Stimulated activated CD8-positive, alpha-beta memory T cell treated with anti-CD3 and anti-CD28 coated beads, Interleukin-15, amount 100 ng/mL, for 48 hours (primary cell): ENCODE results near the gene BAG1.

ENCODE experiments used
- DNase-seq, 2 donors: peaks; one replicate each; pipeline ENCODE4 v3.0.0-alpha.2; 2020; ENCODE audit warnings: low read depth in 2 of 2

The BAG1 gene

DNA sequence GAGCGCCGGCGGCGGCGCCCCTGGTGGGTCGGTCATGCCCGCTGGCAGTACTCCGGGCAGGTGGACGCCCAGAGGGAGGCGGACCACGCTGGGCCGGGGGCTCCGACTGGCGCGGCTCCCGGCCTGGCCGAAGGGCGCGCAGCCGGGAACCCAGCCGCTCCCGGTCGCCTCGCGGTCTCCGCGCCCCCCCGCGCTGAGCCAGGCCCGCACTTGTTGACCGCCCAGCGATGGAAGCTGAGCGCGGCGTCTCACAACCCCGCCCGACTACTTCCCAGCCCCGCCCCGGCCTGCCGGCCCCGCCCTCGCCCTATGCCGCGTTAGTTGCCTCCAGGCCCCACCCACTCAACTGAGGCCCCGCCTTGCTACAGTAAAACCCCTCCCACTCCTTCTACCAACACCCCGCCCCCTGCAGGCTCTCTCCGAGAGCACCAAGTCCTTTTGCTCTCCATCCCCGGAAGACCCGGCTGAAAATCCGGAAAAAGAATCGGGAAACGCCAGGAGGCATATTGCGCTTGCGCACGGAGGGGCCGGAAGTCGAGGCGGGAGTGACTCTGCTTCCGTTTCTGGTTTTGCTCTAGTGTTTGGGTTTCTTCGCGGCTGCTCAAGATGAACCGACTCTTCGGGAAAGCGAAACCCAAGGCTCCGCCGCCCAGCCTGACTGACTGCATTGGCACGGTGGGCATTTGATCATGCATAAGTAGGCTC, at the start of gene BAG1, which contains the start of gene CHMP5:
BAG1 (minus strand) TSS at position 236 of the 705 bp plus-strand sequence.
CHMP5 (plus strand) TSS at position 577 of the 705 bp plus-strand sequence; CDS start at position 607, 30 bp downstream.
- DNase-seq = peak; percentile 98 to 99

DNA sequence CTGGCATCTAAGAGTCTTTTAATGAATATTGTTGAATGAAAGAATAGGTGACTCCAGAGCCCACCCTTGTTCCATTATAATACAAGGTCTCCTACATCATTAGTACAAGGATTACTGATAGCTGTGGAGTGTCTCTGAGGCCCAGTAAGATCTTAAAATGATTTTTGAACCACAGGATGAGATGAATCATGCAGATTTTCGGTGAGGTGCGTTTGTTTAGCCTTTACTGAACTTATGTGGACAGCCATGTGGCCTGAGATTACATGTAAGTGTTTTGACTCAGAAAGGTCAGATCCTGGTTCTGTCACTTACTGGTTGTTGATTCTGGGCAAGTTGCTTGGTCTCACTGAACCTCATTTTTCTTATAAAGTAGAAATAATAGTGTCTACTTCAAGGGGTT, 47.4 kb upstream of the BAG1 start:
- no peak for DNase-seq

DNA sequence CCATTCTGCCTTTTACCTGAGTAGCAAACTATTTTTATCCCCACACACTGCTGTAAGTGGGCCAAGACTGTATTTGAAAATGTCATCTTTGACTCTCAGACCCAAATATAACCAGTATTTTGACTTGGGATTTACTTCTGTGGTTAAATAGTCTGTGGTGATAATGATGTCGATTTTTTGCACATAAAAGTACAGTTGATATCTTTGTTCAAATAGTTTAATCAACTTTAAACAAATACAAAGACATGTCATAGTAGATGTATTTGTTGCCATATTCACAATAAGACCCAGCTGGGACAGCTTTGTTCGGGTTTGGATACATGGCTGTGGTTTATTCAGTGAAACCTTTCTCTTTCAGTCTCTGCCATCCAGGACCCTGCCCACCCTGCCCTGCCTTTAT, 46.2 kb upstream of the BAG1 start:
- no peak for DNase-seq

DNA sequence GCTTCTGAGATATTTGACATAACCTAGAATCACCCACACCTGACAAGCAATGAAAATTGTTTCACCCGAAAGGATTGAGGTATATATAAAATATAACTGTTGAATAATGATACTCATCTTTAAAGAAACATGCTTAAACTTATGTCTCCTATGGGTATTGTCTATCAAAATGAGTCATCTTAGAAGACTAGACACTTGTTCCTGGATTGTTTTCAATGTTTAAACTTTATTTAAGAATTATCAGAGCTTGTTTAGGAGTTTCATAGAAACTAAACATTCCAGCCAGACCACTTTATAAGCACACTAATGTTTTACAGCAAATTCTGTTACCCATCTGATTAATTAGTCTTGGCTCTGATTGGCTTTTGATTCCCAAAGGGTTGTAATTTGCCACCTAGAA, 45.4 kb upstream of the BAG1 start:
- no peak for DNase-seq

DNA sequence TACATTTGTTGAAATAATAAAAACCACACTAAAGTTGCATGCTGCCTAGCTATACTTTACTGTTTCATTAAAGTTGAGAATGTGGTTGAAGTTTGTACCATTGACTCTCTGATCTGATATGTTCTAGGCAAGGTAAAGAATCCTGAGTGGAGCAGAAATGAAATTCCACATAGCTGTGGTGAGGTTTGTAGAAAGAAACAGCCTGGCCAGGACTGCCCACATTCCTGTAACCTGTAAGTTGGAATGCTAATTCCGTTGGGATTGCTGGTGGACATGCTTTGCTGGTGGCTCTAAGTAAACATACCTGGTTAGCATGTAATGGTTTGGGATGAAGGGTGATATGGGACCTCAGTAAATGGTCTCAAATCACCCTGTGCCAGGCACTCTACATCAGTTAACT, 42.6 kb upstream of the BAG1 start:
- no peak for DNase-seq

DNA sequence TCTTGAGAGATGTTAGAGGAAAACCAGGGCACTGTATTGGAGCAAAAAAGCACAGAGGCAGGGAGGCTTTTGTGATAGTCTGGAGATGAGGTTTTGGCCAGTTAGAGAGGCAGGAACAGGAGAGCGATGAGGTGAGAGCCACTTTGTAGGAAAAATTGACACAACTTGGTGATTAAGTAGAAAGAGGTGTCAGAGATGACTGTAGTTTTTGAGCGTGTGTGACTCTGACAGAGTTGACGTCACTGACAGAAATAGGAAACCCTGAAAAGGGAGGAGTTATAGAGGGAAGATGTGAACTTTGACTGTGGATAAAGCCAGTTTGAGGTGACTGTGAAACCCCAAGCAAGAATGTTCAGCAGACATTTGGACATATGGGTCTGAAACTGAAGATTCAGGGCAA, 41.5 kb upstream of the BAG1 start:
- no peak for DNase-seq

DNA sequence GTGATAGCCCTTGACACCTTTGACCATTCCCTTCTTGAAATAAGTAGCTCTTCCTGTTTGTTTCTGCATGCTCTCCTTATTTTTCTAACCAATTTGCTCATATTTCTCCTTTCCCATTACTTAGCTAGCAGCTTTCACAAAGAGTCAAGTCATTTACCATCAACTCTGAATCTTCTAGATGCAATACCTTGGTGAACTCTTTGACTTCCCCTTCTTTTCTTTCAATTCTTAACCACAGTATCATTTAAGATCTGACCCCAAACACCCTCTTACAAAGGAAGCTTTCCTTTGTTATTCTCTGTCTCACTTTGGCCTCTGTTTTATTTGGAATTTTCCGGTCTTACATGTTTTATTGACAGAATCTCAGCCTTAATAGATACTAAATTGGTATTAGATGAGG, 39.9 kb upstream of the BAG1 start:
- no peak for DNase-seq

DNA sequence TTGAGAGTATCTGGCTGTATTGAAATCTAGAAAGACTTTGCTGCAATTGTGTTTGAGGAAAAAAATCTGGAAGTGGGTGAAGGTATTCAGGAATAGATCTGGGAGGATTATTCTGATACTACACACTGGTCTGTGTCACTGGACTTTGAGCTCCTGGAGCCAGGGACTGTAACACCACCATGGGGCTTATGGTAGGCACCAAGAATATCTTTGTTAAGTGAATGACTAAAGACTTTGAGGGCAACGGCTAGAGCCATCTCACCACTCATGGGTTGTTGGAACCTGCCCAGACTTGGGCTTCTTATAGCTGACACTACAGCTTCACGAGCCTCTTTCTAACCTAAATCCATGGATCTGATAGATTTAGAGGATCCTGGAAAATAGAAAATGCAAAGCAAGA, 36.0 kb upstream of the BAG1 start:
- no peak for DNase-seq

DNA sequence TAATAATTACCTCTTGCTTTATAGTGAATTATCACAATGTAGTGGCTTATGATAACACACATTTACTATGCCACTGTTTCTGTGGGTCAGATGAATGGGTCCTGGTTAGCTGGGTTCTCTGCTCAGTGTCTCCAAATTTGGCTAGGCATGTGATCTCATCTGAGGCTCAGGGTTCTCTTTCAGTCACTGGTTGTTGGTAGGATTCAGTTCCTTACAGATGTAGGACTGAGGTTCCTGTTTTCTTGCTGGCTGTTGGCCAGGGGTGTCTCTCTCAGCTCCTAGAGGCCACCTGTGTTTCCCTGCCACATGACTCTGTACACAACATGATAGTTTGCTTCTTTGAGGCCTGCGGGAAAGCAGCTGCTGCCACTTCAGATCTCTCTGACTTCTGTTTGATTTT, 32.9 kb upstream of the BAG1 start:
- DNase-seq = no peak

DNA sequence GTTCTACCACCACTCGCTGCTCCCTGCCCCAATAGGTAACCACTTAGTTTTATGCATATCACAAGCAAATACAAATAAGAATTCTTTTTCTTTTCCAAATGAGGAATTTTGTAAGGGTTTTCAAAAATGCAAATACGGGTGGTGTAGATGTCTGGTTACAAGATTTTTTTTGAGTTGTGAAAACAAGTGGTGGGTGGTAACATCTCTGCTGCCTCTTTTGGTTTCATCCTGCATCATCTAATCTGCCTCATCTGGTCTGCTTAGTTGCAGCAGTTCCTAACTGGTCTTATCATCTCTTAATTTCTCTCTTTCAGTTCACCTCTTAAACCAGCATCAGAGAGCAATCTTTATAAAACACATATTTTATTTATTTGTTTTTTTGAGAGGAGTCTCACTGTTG, 31.1 kb upstream of the BAG1 start:
- DNase-seq = no peak

DNA sequence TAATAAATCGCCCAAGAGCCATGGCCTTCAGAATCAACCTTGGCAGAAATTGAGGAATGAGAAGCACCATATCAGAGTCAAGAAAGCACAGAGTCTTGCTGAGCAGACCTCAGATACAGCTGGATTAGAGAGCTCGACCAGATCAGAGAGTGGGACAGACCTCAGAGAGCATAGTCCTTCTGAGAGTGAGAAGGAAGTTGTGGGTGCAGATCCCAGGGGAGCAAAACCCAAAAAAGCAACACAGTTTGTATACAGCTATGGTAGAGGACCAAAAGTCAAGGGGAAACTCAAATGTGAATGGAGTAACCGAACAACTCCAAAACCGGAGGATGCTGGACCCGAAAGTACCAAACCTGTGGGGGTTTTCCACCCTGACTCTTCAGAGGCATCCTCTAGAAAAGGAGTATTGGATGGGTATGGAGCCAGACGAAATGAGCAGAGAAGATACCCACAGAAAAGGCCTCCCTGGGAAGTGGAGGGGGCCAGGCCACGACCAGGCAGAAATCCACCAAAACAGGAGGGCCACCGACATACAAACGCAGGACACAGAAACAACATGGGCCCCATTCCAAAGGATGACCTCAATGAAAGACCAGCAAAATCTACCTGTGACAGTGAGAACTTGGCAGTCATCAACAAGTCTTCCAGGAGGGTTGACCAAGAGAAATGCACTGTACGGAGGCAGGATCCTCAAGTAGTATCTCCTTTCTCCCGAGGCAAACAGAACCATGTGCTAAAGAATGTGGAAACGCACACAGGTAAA, 30.3 kb upstream of the BAG1 start:
- DNase-seq = no peak

DNA sequence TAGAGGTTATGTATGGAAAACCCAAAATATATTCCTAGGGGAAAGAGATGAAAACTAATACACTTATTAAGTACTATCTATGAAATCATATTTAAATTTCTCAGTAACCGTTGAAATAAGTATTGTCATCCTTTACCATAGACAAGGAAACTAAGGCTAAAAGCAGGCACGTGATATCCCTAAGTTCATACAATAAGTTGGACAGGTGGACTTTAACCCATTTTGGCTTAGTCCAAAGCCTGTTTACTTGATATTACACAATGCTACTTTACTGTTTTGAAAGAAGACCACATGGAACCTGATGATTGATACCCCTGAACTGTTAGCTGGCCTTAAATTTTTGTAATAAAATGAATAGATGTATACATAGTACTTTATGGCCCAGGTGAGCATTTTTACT, 29.3 kb upstream of the BAG1 start:
- no peak for DNase-seq

DNA sequence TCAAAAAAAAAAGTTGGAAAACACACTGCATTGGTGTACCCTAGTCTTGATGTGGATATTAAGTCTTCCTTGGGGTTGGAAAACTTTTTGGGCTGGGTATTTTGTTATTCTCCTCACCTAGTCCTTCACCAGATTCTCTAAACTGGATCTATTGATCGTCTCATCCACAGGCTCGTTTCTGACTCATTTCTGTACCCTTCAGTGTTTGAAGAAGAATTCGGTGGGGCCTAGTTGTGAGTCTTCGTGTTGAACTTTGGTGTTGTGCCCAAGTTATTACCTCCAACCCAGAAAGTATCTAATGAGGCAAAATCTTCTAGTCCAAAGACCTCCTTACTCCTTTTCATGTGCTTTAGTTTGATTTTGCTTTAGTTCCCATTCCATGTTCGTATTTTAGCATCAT, 27.4 kb upstream of the BAG1 start:
- no peak for DNase-seq

DNA sequence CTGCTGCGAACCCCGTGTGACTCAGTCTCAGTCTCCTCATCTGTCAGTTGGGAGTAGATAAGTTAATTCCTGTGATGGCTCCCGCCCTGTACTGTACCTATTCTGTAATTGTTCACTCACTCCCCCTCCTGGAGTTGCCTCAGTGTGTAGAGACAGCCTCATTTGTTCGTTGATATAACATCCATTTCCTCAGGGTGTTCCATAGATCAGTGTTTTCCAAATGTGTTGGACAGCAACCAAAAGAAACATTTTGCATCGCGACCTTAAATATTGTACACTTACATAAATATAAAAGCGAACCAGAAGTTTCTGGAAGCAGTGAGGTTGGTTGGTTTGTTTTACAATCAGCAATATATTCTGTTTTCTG, 26.5 kb upstream of the BAG1 start:
- DNase-seq = no peak

DNA sequence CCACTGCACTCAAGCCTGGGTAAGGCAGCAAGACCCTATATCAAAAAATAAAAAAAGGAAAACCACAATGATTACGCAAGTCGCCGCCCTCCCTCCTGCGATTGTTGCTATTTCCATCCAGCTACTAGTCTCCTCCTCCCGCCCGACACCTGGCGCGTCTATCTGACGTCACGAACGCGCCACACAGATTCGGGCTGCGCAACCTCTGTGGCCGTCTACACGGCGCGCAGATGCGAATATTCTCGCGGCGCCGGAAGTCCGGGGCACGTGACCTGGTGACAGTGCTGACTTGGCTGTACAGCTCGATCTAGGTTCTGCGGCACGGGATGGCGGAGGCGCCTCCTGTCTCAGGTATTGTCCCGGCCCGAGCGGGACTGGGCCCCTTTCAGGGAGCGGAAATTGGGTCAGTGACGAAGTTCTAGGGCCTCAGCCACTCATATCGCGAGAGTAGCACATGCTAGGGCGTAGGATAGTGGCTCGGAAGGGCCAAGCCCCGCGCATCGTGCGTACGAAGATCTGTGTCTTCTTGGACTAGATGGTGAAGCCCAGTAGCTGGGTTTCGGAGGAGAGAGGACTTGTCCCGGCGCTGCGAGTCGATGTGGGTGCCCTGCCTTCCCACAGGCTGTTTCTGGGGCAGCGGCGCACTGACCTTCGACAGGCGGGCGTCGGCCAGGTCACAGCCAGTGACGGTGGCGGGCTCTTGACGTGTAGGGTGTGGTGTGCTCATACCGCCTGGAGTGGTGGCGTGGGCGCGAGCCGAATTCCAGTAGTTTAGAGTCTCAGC, 25.9 kb upstream of the BAG1 start, which contains the start of gene NFX1:
NFX1 (plus strand) TSS at position 270 of the 784 bp plus-strand sequence; CDS start at position 327, 57 bp downstream.
- DNase-seq = peak; percentile 98 to 99

DNA sequence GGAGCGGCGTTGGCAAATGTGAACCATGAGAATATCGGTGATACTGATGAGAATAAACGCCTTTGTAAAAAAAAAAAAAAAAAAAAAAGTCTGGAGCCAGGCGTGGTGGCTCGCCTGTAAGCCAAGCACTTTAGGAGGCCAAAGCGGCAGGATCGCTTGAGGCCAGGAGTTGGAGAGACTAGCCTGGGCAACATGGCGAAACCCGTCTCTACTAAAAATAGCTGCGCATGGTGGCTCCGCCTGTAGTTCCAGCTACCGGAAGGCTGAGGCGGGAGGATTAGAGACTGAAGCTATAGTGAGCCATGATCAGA, 25.4 kb upstream of the BAG1 start:
- DNase-seq = no peak

DNA sequence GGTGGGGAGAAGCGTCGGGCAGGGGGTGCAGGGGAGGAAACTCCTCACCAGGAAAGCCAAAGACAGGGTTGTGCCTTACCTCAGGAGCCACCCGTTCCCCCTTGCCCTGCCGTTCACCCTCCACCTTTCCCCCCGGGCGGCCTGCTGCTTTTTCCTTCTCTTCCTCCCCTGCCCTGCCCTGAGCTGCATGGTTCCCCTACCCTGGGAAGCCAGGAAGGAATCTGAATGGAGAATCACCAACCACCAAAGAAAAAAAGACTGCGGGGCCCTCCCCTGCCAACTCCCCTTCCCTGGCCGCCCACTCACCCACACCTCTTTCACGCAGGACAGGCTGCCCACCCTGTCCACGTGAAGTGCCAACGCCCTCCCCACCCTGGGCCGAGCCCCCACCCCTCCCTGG, 25.0 kb upstream of the BAG1 start:
- no peak for DNase-seq

DNA sequence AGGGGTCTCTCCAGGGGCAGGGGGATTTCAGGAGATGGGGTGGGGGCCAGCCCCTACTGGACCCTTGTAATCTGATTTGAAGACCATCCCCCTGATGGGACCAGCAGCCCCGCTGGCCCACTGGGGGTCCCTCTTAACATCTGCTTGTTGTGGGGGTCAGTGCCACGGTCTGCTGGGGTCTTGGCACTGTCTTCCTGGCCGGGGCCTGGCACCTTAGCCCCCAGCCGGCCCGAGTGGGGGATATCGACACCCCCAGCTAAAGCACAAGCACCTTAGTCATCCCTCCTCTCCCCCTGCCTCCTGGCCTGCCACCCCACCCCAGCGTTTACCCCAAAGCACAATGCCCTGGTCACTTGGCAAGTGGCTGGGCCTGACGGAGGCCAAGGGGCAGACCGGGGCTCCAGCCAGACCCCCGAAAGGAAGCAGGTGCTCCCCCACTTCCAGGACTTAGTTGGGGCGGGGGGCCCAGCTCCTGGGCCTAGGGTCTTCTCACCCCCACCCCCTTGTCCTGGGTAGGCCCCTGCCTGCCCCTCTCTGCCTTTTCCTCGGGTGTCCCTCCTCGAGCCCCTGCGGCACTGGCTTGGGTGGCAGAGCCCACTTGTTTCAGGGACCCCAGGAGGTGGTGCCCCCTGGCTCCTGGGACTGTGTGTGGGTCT, 24.4 kb upstream of the BAG1 start:
- DNase-seq = no peak

DNA sequence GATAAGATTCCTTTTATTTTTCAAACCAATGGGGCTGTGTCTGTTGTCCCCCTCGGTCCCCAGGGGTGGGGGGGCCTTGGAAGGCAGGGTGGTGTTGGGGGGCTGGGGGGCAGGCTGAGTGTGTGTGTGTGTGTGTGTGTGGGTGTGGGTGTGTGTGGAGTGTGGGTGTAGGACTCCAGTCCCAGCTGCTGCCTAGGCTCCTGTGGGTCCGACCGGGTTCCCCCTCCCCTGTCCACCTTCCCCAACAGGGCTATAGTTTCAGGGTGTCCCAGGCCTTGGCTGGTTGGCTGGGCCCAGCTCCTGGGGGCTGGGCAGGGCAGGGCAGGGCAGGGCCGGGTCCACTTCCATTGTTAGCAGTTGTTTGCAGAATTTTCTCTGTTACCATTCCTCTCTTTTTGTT, 23.7 kb upstream of the BAG1 start:
- DNase-seq = no peak

DNA sequence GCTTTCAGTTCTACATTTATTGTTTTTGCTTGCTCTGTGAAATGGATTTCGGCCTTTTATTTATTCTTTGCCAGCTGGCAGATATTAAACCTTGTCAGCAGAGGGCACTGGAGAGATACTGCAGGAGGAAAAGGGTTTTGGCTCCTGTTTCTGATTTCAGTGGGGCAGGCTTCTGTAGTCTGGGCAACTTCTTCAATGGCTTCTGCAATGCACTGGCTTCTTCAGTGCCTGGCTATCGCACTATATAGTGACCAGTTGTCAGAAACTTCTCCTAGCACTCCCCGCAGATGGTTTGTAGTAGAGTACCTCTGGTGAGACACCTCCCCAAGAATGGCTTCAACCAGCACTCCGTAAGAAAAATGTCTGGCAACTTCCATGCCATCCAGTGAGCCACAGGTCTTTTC, 22.6 kb upstream of the BAG1 start:
- no peak for DNase-seq

DNA sequence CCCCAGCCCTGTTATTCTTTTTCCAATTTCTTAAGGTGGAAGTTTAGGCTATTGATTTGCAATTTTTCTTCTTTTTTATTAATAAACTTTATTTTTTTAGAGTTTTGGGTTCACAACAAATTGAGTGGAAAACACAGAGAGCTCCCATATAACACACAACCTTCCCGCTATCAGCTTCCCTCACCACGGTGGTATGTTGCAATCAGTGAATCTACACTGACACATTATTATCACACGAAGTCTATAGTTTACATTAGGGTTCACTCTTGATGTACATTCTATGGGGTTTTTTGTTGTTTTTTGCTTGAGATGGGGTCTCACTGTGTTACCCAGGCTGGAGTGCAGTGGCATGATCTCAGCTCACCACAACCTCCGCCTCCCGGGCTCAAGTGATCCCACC, 21.0 kb upstream of the BAG1 start:
- no peak for DNase-seq

DNA sequence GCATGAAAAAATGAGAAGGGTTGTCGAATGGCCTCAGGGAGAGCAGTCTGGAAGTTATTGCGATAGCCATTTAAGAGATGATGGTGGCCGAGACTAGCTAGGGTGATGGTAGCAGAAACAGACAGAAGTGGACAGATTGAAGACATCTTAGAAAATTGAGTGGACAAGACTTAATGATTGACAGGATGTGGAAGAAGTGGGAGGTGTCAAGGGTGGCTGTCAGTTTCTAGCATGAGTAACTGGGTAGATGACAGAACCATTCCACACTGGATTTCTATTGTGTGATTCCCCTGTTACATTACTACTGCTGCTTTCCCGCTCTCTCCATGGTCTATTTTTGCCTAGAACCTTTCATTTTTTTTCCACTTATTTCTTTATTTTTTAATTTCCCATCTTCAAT, 13.0 kb upstream of the BAG1 start:
- no peak for DNase-seq
